Astrocyte (in vitro differentiated cells and primary cell): Measurements from ENCODE around the gene MSRB3. TPM values are rescaled to one million over a fixed set of nuclear protein-coding genes. Genes with fewer than 3 reads are reported as not detected.

Experiments used
- DNase-seq: peaks from one replicate; pipeline ENCODE4 v3.0.0-alpha.2; 2010; ENCODE audit warnings: low read depth
- FAIRE-seq: peaks from 2 replicates; lab custom pipeline; 2011; peaks lifted over from hg19 to GRCh38; lab: Jason Lieb, UNC
- H2AFZ ChIP-seq: 2 replicates; pipeline ENCODE4 v1.6.0; 2012; ENCODE audit warnings: low read depth, low read length, inconsistent platforms
- H3K27ac ChIP-seq: 2 replicates; pipeline ENCODE4 v1.5.1; 2011; ENCODE audit warnings: low read depth, low read length, inconsistent platforms
- H3K27me3 ChIP-seq: 2 replicates; pipeline ENCODE4 v1.6.0; 2011; ENCODE audit warnings: low read length, inconsistent platforms; ENCODE audit not compliant: insufficient read depth
- H3K36me3 ChIP-seq: 2 replicates; pipeline ENCODE4 v1.5.1; 2011; ENCODE audit warnings: low read length, inconsistent platforms; ENCODE audit not compliant: insufficient read depth
- H3K4me1 ChIP-seq: 2 replicates; pipeline ENCODE4 v1.5.1; 2011; ENCODE audit warnings: low read length, inconsistent platforms; ENCODE audit not compliant: insufficient read depth
- H3K4me2 ChIP-seq: 2 replicates; pipeline ENCODE4 v1.6.0; 2012; ENCODE audit warnings: low read length, inconsistent platforms
- H3K4me3 ChIP-seq: 2 replicates; pipeline ENCODE4 v1.5.1; 2011; ENCODE audit warnings: low read depth, mild to moderate bottlenecking, low read length, inconsistent platforms; ENCODE audit not compliant: insufficient read depth
- H3K79me2 ChIP-seq: 2 replicates; pipeline ENCODE4 v1.6.0; 2012; ENCODE audit warnings: mild to moderate bottlenecking, low read length, inconsistent platforms; ENCODE audit not compliant: insufficient read depth
- H3K9ac ChIP-seq: 2 replicates; pipeline ENCODE4 v1.6.0; 2012; ENCODE audit warnings: mild to moderate bottlenecking, low read length, inconsistent platforms
- H3K9me3 ChIP-seq: 2 replicates; pipeline ENCODE4 v1.5.1; 2012; ENCODE audit warnings: low read depth, mild to moderate bottlenecking, low read length, inconsistent platforms; ENCODE audit not compliant: insufficient read depth
- H4K20me1 ChIP-seq: 2 replicates; pipeline ENCODE4 v1.6.0; 2012; ENCODE audit warnings: low read length, inconsistent platforms; ENCODE audit not compliant: insufficient read depth
- H3K27ac Mint-ChIP-seq: one replicate; pipeline ENCODE4 v1.8.0; 2021; ENCODE audit warnings: mild to moderate bottlenecking, mixed read lengths; ENCODE audit not compliant: unreplicated experiment
- H3K27me3 Mint-ChIP-seq: one replicate; pipeline ENCODE4 v1.8.0; 2021; ENCODE audit warnings: low read depth, mixed read lengths; ENCODE audit not compliant: unreplicated experiment
- H3K36me3 Mint-ChIP-seq: one replicate; pipeline ENCODE4 v1.8.0; 2021; ENCODE audit warnings: low read depth, mixed read lengths; ENCODE audit not compliant: unreplicated experiment
- H3K4me1 Mint-ChIP-seq: one replicate; pipeline ENCODE4 v1.8.0; 2021; ENCODE audit warnings: low read depth, mixed read lengths; ENCODE audit not compliant: unreplicated experiment
- H3K4me3 Mint-ChIP-seq: one replicate; pipeline ENCODE4 v1.8.0; 2021; ENCODE audit warnings: mild to moderate bottlenecking, moderate library complexity, mixed read lengths; ENCODE audit not compliant: unreplicated experiment
- H3K9me3 Mint-ChIP-seq: one replicate; pipeline ENCODE4 v1.8.0; 2021; ENCODE audit warnings: mild to moderate bottlenecking, mixed read lengths; ENCODE audit not compliant: unreplicated experiment
- EZH2 ChIP-seq: IDR thresholded peaks from 2 replicates; pipeline ENCODE4 v1.6.1; 2012; ENCODE audit warnings: mild to moderate bottlenecking, low read length, inconsistent platforms; ENCODE audit not compliant: insufficient read depth
- total RNA-seq: library from RNA; stranded (reverse); gene quantifications from 2 replicates; pipeline ENCODE4 v1.2.1, GENCODE V29; 2021
- TF ChIP-seq, protein P1 (sequence below): IDR thresholded peaks from 2 replicates; pipeline ENCODE4 v1.5.1; 2011; ENCODE audit warnings: low read depth, mild to moderate bottlenecking, inconsistent platforms, low read length, moderate library complexity; ENCODE audit not compliant: insufficient read depth

MSRB3 gene
- total RNA-seq, 1 donor from 2014 or later, result 73.0 TPM

DNA sequence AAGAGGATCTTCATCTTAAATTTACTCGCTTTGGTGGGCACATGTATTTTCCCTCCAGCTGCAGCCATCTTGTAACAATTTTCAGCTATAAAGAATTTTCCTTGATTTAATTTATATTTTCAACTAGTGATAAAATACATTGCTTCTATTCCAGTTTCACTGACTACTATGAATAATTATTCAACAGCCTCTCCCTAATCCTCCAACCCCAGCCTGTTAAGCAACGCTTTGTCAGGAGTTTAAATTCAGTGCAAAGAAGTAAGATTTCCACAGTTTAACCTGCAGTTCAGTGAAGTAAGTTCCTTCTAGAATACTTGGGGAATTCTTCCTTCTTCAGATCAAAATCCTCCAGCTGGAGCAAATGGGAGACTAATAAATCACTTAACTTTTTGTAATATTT, 180.2 kb downstream of the MSRB3 start:
- Histone ChIP-seq H2AFZ (no peak overlapping the region), H3K4me1 (no peaks in the 10 kb centered on the region), H3K27me3 (no peaks in the 10 kb centered on the region), H3K27ac (no peak overlapping the region), H3K9ac (no peak overlapping the region), H3K36me3 (no peaks in the 10 kb centered on the region), H3K79me2 (no peaks in the 10 kb centered on the region), H4K20me1 (no peaks in the 10 kb centered on the region), H3K9me3 (no peaks in the 10 kb centered on the region), H3K4me3 (no peak overlapping the region), H3K4me2 (no peak overlapping the region)
- Mint-ChIP-seq H3K9me3 (no peaks in the 10 kb centered on the region), H3K4me1 (no peaks in the 10 kb centered on the region), H3K27ac (no peak overlapping the region), H3K27me3 (no peaks in the 10 kb centered on the region), H3K4me3 (no peak overlapping the region), H3K36me3 (peaks cover 27% of the 10 kb centered on the region)
- FAIRE-seq (no peak), DNase-seq (no peak)
- TF ChIP-seq, protein P1, sequence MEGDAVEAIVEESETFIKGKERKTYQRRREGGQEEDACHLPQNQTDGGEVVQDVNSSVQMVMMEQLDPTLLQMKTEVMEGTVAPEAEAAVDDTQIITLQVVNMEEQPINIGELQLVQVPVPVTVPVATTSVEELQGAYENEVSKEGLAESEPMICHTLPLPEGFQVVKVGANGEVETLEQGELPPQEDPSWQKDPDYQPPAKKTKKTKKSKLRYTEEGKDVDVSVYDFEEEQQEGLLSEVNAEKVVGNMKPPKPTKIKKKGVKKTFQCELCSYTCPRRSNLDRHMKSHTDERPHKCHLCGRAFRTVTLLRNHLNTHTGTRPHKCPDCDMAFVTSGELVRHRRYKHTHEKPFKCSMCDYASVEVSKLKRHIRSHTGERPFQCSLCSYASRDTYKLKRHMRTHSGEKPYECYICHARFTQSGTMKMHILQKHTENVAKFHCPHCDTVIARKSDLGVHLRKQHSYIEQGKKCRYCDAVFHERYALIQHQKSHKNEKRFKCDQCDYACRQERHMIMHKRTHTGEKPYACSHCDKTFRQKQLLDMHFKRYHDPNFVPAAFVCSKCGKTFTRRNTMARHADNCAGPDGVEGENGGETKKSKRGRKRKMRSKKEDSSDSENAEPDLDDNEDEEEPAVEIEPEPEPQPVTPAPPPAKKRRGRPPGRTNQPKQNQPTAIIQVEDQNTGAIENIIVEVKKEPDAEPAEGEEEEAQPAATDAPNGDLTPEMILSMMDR, result no peak
- no peak for TF ChIP-seq EZH2

DNA sequence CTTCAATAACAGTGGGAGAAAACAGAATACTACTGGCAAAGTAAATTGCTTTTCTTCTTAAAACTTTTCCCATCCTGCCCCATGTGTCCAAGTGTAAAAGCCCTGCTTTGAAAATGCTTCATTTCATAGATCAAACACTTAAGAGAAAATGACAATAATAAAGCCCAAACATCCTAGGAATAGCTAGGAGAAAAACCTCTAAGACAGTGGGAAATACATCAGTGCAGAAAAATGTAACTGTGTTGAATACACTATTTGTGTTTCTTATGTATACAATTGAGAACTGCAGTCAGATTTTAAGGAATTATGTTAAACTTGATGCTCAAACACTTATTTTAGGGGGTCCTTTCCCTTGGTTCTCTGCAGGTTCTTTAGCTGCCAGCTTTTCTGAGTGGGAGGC, 181.1 kb downstream of the MSRB3 start:
- Histone ChIP-seq H3K4me2 (no peak overlapping the region), H3K9me3 (no peaks in the 10 kb centered on the region), H3K9ac (no peak overlapping the region), H3K27ac (no peak overlapping the region), H4K20me1 (no peaks in the 10 kb centered on the region), H3K79me2 (no peaks in the 10 kb centered on the region), H3K4me1 (peaks cover 2% of the 10 kb centered on the region), H3K4me3 (no peak overlapping the region), H3K27me3 (no peaks in the 10 kb centered on the region), H3K36me3 (no peaks in the 10 kb centered on the region), H2AFZ (no peak overlapping the region)
- no peak for FAIRE-seq
- Mint-ChIP-seq H3K4me3 (no peak overlapping the region), H3K9me3 (no peaks in the 10 kb centered on the region), H3K27me3 (no peaks in the 10 kb centered on the region), H3K36me3 (peaks cover 24% of the 10 kb centered on the region), H3K27ac (no peak overlapping the region), H3K4me1 (peaks cover 2% of the 10 kb centered on the region)
- no peak for DNase-seq
- no peak for TF ChIP-seq EZH2
- TF ChIP-seq, protein P1, result no peak

DNA sequence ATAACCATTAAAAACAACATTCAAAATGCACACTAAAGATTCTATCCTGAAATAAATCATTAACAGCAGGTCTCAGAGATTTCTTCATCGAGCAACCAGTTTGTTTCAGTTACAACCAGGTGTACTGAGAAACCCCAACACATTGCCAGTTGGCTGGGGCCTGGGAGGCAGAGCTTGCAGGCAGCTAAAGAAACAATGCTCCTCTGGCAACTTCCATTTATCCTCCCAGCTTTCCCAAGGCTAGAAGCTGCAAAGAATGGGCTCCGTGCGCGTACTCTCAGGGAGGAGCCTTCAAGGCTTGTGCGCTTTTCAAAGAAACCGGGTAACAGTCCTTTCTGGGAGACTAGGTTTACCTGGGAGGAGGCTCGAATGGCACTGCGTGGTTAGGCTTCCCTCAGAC, 181.6 kb downstream of the MSRB3 start:
- Histone ChIP-seq H3K27ac (no peak overlapping the region), H3K4me1 (peaks cover 5% of the 10 kb centered on the region), H3K36me3 (no peaks in the 10 kb centered on the region), H3K9ac (no peak overlapping the region), H3K79me2 (no peaks in the 10 kb centered on the region), H3K27me3 (no peaks in the 10 kb centered on the region), H2AFZ (no peak overlapping the region), H4K20me1 (no peaks in the 10 kb centered on the region), H3K9me3 (no peaks in the 10 kb centered on the region), H3K4me3 (no peak overlapping the region), H3K4me2 (no peak overlapping the region)
- Mint-ChIP-seq H3K27me3 (no peaks in the 10 kb centered on the region), H3K9me3 (no peaks in the 10 kb centered on the region), H3K36me3 (peaks cover 22% of the 10 kb centered on the region), H3K27ac (no peak overlapping the region), H3K4me1 (peaks cover 7% of the 10 kb centered on the region), H3K4me3 (no peak overlapping the region)
- DNase-seq, result no peak
- no peak for FAIRE-seq
- TF ChIP-seq EZH2, result no peak
